ENCODE measurements around the gene NPNT. TPM values are rescaled to one million over a fixed set of nuclear protein-coding genes. Genes with fewer than 3 reads are reported as not detected.

NPNT gene
- total and polyA plus RNA-seq, 7 experiments from 2014 or later, result not detected

GRCh38 chr4:105951198-105951597, 55.9 kb downstream of the NPNT start:
- Histone ChIP-seq H3K36me3 (ENCODE audit: control insufficient read depth in 2 of 3, insufficient read depth in 3 of 3, low read length in 3 of 3) (no peaks in the 10 kb centered on the region), H3K4me3 (ENCODE audit: low read length) (no peak overlapping the region), H3K27me3 (ENCODE audit: control insufficient read depth in 2 of 2, insufficient read depth in 2 of 2, low read length in 2 of 2) (no peaks in the 10 kb centered on the region), H3K9me3 (ENCODE audit: control insufficient read depth in 2 of 3, low read length in 3 of 3) (no peaks in the 10 kb centered on the region), H3K4me1 (ENCODE audit: control insufficient read depth in 2 of 2, insufficient read depth in 2 of 2, low read length in 2 of 2) (no peaks in the 10 kb centered on the region), H3K27ac (ENCODE audit: low read depth, low read length) (no peak overlapping the region)
- DNase-seq (no peak), ATAC-seq (no peak)
- peaks cover 0 to 12% (median 6%) of the 10 kb centered on the region in 11 donors for H3K9me3 Mint-ChIP-seq
- intact Hi-C loops (cut with micrococcal nuclease), result no loop called here
- no peaks in the 10 kb centered on the region for H3K36me3 Mint-ChIP-seq
- POLR2A ChIA-PET, result no interaction called here
- H3K4me3 Mint-ChIP-seq, result no peak overlapping the region
- H3K4me1 Mint-ChIP-seq, result no peaks in the 10 kb centered on the region
- H3K27ac Mint-ChIP-seq, result no peak overlapping the region
- CTCF ChIA-PET, result no interaction called here
- H3K27me3 Mint-ChIP-seq, result peaks cover 0 to 8% (median 0%) of the 10 kb centered on the region in 5 donors

DNA sequence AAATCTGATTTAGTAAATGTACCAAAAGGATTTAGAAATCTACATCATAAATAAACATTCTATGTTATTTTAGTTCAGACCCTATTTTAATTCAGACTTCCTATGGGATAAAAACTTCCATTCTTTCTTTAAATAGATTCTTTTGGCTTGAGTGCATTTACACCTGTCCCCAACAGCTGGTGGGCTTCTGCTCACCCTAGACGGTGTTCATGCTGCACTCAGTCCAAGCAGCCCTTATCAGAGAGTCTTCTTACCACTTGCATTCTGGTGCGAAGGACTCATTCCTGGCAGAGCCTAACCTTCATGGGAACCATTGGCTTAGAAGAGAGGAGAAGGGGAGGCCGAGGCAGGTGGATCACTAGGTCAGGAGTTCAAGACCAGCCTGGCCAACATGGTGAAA, 57.3 kb downstream of the NPNT start:
- Mint-ChIP-seq H3K27ac (no peak overlapping the region), H3K27me3 (peaks cover 0 to 9% (median 0%) of the 10 kb centered on the region in 5 donors), H3K9me3 (peaks cover 0 to 2% (median 0%) of the 10 kb centered on the region in 11 donors), H3K4me3 (no peak overlapping the region), H3K4me1 (no peaks in the 10 kb centered on the region), H3K36me3 (no peaks in the 10 kb centered on the region)
- intact Hi-C loops (cut with micrococcal nuclease), result no loop called here
- ChIA-PET POLR2A (no interaction called here), CTCF (no interaction called here)
- Histone ChIP-seq H3K27ac (ENCODE audit: low read depth, low read length) (no peak overlapping the region), H3K4me1 (ENCODE audit: control insufficient read depth in 2 of 2, insufficient read depth in 2 of 2, low read length in 2 of 2) (no peaks in the 10 kb centered on the region), H3K4me3 (ENCODE audit: low read length) (no peak overlapping the region), H3K36me3 (ENCODE audit: control insufficient read depth in 2 of 3, insufficient read depth in 3 of 3, low read length in 3 of 3) (no peaks in the 10 kb centered on the region), H3K9me3 (ENCODE audit: control insufficient read depth in 2 of 3, low read length in 3 of 3) (no peaks in the 10 kb centered on the region), H3K27me3 (ENCODE audit: control insufficient read depth in 2 of 2, insufficient read depth in 2 of 2, low read length in 2 of 2) (no peaks in the 10 kb centered on the region)
- DNase-seq (no peak), ATAC-seq (no peak)

- no peak for ATAC-seq
- H3K9me3 ChIP-seq (ENCODE audit: control insufficient read depth in 2 of 3, low read length in 3 of 3), result no peaks in the 10 kb centered on the region
- no peak overlapping the region for H3K27ac ChIP-seq (ENCODE audit: low read depth, low read length)
- Mint-ChIP-seq H3K27ac (no peak overlapping the region), H3K36me3 (no peaks in the 10 kb centered on the region), H3K4me3 (no peak overlapping the region), H3K4me1 (no peaks in the 10 kb centered on the region), H3K9me3 (peaks cover 0 to 2% (median 0%) of the 10 kb centered on the region in 11 donors), H3K27me3 (peaks cover 0 to 9% (median 0%) of the 10 kb centered on the region in 5 donors)
- intact Hi-C loops (cut with micrococcal nuclease), result no loop called here
- H3K4me3 ChIP-seq (ENCODE audit: low read length), result no peak overlapping the region
- POLR2A ChIA-PET, result no interaction called here
- no peaks in the 10 kb centered on the region for H3K27me3 ChIP-seq (ENCODE audit: control insufficient read depth in 2 of 2, insufficient read depth in 2 of 2, low read length in 2 of 2)
- no peak for DNase-seq
- no peaks in the 10 kb centered on the region for H3K4me1 ChIP-seq (ENCODE audit: control insufficient read depth in 2 of 2, insufficient read depth in 2 of 2, low read length in 2 of 2)
- CTCF ChIA-PET, result no interaction called here
- no peaks in the 10 kb centered on the region for H3K36me3 ChIP-seq (ENCODE audit: control insufficient read depth in 2 of 3, insufficient read depth in 3 of 3, low read length in 3 of 3)
Measured at GRCh38 chr4:105956569-105956968, 61.3 kb downstream of the NPNT start.

- POLR2A ChIA-PET, result no interaction called here
- H3K4me3 Mint-ChIP-seq, result no peak overlapping the region
- CTCF ChIA-PET, result no interaction called here
- H3K9me3 ChIP-seq (ENCODE audit: control insufficient read depth in 2 of 3, low read length in 3 of 3), result no peaks in the 10 kb centered on the region
- H3K27me3 Mint-ChIP-seq, result peaks cover 0 to 17% (median 7%) of the 10 kb centered on the region in 5 donors
- DNase-seq (no peak), ATAC-seq (no peak)
- H3K9me3 Mint-ChIP-seq, result peaks cover 0 to 6% (median 0%) of the 10 kb centered on the region in 11 donors
- H3K4me1 Mint-ChIP-seq, result no peaks in the 10 kb centered on the region
- no peak overlapping the region for H3K27ac Mint-ChIP-seq
- H3K4me3 ChIP-seq (ENCODE audit: low read length), result no peak overlapping the region
- no peak overlapping the region for H3K27ac ChIP-seq (ENCODE audit: low read depth, low read length)
- H3K4me1 ChIP-seq (ENCODE audit: control insufficient read depth in 2 of 2, insufficient read depth in 2 of 2, low read length in 2 of 2), result no peaks in the 10 kb centered on the region
- intact Hi-C loops (cut with micrococcal nuclease), result no loop called here
- H3K36me3 Mint-ChIP-seq, result no peaks in the 10 kb centered on the region
- H3K36me3 ChIP-seq (ENCODE audit: control insufficient read depth in 2 of 3, insufficient read depth in 3 of 3, low read length in 3 of 3), result no peaks in the 10 kb centered on the region
- no peaks in the 10 kb centered on the region for H3K27me3 ChIP-seq (ENCODE audit: control insufficient read depth in 2 of 2, insufficient read depth in 2 of 2, low read length in 2 of 2)
Measured at GRCh38 chr4:105957680-105958079, 62.4 kb downstream of the NPNT start.

GRCh38 chr4:105963461-105964400, 68.5 kb downstream of the NPNT start:
- no peak overlapping the region for H3K27ac ChIP-seq (ENCODE audit: low read depth, low read length)
- no peak for ATAC-seq
- POLR2A ChIA-PET, result no interaction called here
- H3K4me3 Mint-ChIP-seq, result no peak overlapping the region
- H3K36me3 Mint-ChIP-seq, result no peaks in the 10 kb centered on the region
- intact Hi-C loops (cut with micrococcal nuclease), result no loop called here
- H3K9me3 ChIP-seq (ENCODE audit: control insufficient read depth in 2 of 3, low read length in 3 of 3), result no peaks in the 10 kb centered on the region
- CTCF ChIA-PET, result no interaction called here
- H3K27me3 Mint-ChIP-seq, result peaks cover 0 to 13% (median 7%) of the 10 kb centered on the region in 5 donors
- H3K36me3 ChIP-seq (ENCODE audit: control insufficient read depth in 2 of 3, insufficient read depth in 3 of 3, low read length in 3 of 3), result no peaks in the 10 kb centered on the region
- H3K4me1 ChIP-seq (ENCODE audit: control insufficient read depth in 2 of 2, insufficient read depth in 2 of 2, low read length in 2 of 2), result no peaks in the 10 kb centered on the region
- H3K4me3 ChIP-seq (ENCODE audit: low read length), result no peak overlapping the region
- H3K9me3 Mint-ChIP-seq, result peaks cover 0 to 6% (median 0%) of the 10 kb centered on the region in 11 donors
- H3K27me3 ChIP-seq (ENCODE audit: control insufficient read depth in 2 of 2, insufficient read depth in 2 of 2, low read length in 2 of 2), result no peaks in the 10 kb centered on the region
- H3K4me1 Mint-ChIP-seq, result no peaks in the 10 kb centered on the region
- DNase-seq, result no peak
- H3K27ac Mint-ChIP-seq, result no peak overlapping the region

GRCh38 chr4:105965183-105965800, 70.0 kb downstream of the NPNT start:
- no peak for DNase-seq
- peaks cover 0 to 6% (median 0%) of the 10 kb centered on the region in 11 donors for H3K9me3 Mint-ChIP-seq
- intact Hi-C loops (cut with micrococcal nuclease), result no loop called here
- Histone ChIP-seq H3K27me3 (ENCODE audit: control insufficient read depth in 2 of 2, insufficient read depth in 2 of 2, low read length in 2 of 2) (no peaks in the 10 kb centered on the region), H3K36me3 (ENCODE audit: control insufficient read depth in 2 of 3, insufficient read depth in 3 of 3, low read length in 3 of 3) (no peaks in the 10 kb centered on the region), H3K9me3 (ENCODE audit: control insufficient read depth in 2 of 3, low read length in 3 of 3) (no peaks in the 10 kb centered on the region), H3K4me1 (ENCODE audit: control insufficient read depth in 2 of 2, insufficient read depth in 2 of 2, low read length in 2 of 2) (no peaks in the 10 kb centered on the region), H3K27ac (ENCODE audit: low read depth, low read length) (no peak overlapping the region), H3K4me3 (ENCODE audit: low read length) (no peak overlapping the region)
- no peak for ATAC-seq
- ChIA-PET POLR2A (no interaction called here), CTCF (no interaction called here)
- H3K27ac Mint-ChIP-seq, result no peak overlapping the region
- H3K27me3 Mint-ChIP-seq, result peaks cover 0 to 28% (median 7%) of the 10 kb centered on the region in 5 donors
- H3K36me3 Mint-ChIP-seq, result no peaks in the 10 kb centered on the region
- H3K4me3 Mint-ChIP-seq, result no peak overlapping the region
- H3K4me1 Mint-ChIP-seq, result no peaks in the 10 kb centered on the region
